Stomach (tissue), 9 donors: Measurements from ENCODE around the gene CIT. TPM values are rescaled to one million over a fixed set of nuclear protein-coding genes. Genes with fewer than 3 reads are reported as not detected.

Source experiments
- DNase-seq, 2 donors: peaks; one replicate each; pipeline versions ENCODE4 v3.0.0 to v3.0.0-alpha.2; 2013 to 2019
- H3K27ac ChIP-seq, 5 donors: fragments of 200-600 bp in 4 of 5; sonication (generic) in 4 of 5; one replicate each; pipeline ENCODE4 v1.5.1; 2013 to 2019; ENCODE audit warnings: mild to moderate bottlenecking in 1 of 5, moderate library complexity in 1 of 5
- H3K27me3 ChIP-seq, 3 donors: fragments of 200-600 bp; sonication (generic); one replicate each; pipeline ENCODE4 v1.5.1; 2017 to 2019; ENCODE audit warnings: mixed run types in 1 of 3
- H3K36me3 ChIP-seq, 4 donors: fragments of 200-600 bp; sonication (generic); 1 replicate in 3 of 4; 2 replicates in 1 of 4; pipeline ENCODE4 v1.5.1; 2016 to 2019
- H3K4me1 ChIP-seq, 4 donors: fragments of 200-600 bp; sonication (generic); one replicate each; pipeline ENCODE4 v1.5.1; 2016 to 2019
- H3K4me3 ChIP-seq, 4 donors: fragments of 200-600 bp; sonication (generic) in 3 of 4; one replicate each; pipeline ENCODE4 v1.5.1; 2016 to 2019; ENCODE audit warnings: mild to moderate bottlenecking in 1 of 4
- H3K9me3 ChIP-seq, 4 donors: fragments of 200-600 bp; sonication (generic); one replicate each; pipeline ENCODE4 v1.5.1; 2016 to 2019
- EP300 ChIP-seq: sonication (generic); formaldehyde crosslinking; IDR thresholded peaks from one replicate; pipeline ENCODE4 v1.6.1; 2017; ENCODE audit warnings: antibody characterized with exemption
- POLR2A ChIP-seq, 4 donors: fragments of 450-650 bp; IDR thresholded peaks; one replicate each; pipeline ENCODE4 v1.6.1; 2016; ENCODE audit warnings: antibody characterized with exemption in 4 of 4, control low read depth in 2 of 4, mild to moderate bottlenecking in 1 of 4, moderate library complexity in 1 of 4
- POLR2AphosphoS5 ChIP-seq, 3 donors: sonication (generic); formaldehyde crosslinking; IDR thresholded peaks; one replicate each; pipeline ENCODE4 v1.6.1; 2016; ENCODE audit warnings: antibody characterized with exemption in 3 of 3
- WGBS, 5 donors: extraction: QIAGEN DNeasy Blood & Tissue Kit in 3 of 5; methylation state at CpG; one replicate each; pipeline versions ENCODE4 v1.1.5 to v1.1.7; 2013 to 2018; 5-methylcytosine and 5-hydroxymethylcytosine counted together
- intact Hi-C: fragments of 100-400 bp; cut with DNase I; formaldehyde crosslinking; loops from one replicate; pipeline ENCODE4 v1.15.1; 2023; ENCODE audit warnings: low total_unique reads
- polyA plus RNA-seq, 3 donors: library from polyadenylated mRNA; stranded (reverse); fragments of 200-250 nt; gene quantifications; one replicate each; pipeline ENCODE4 v1.2.3, GENCODE V29; 2013
- total RNA-seq, 5 donors: library from RNA; depleted of rRNA; stranded (reverse); fragments of >200 nt; gene quantifications; one replicate each; pipeline versions ENCODE4 v1.1.0 to v1.2.3, GENCODE V29; 2014 to 2016
- TF ChIP-seq, protein P1 (sequence below), 7 experiments: fragments of 450-650 bp in 4 of 7; fragments of 200-600 bp in 3 of 7; sonication (generic) in 3 of 7; IDR thresholded peaks; one replicate each; pipeline ENCODE4 v1.5.1; 2016 to 2019; ENCODE audit warnings: antibody characterized with exemption in 7 of 7, control low read depth in 2 of 7, mild to moderate bottlenecking in 1 of 7
- donor health status: healthy with polysubstance abuse.
- donor health status: Bipolar disorder and iron deficiency.
- donor health status: healthy.

Gene CIT
- total and polyA plus RNA-seq, 8 donors: 2.8 to 164 (median 21.0) TPM

DNA sequence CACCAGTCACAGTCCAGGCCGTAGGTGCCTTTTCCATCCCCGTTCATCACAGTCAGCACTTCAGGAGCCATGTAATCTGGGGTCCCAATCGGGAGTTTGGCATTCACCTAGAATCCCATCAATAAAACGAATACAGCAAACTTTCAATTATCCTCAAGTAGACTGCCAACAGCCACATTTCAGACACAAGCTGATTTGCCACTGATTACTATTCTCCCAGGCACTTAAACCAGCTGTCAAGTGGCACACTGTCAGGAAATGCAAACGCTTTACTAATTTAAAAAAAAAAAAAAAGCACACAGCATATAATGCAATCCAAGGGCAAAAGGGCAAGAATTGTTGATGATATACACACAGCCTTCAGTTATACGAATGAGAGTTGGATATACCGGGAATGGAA is 51.9 kb downstream of the CIT start:
- Histone ChIP-seq H3K36me3 (no peaks in the 10 kb centered on the region), H3K4me3 (no peak overlapping the region), H3K27me3 (no peaks in the 10 kb centered on the region), H3K4me1 (no peaks in the 10 kb centered on the region), H3K27ac (no peak overlapping the region), H3K9me3 (peaks cover 0 to 6% (median 0%) of the 10 kb centered on the region in 4 donors)
- intact Hi-C loops: no loop called here
- DNase-seq: no peak
- TF ChIP-seq EP300 (no peak), POLR2AphosphoS5 (IDR thresholded peaks at IDR 0.05) (no peak), POLR2A (IDR thresholded peaks at IDR 0.05) (no peak)
- TF ChIP-seq, protein P1, sequence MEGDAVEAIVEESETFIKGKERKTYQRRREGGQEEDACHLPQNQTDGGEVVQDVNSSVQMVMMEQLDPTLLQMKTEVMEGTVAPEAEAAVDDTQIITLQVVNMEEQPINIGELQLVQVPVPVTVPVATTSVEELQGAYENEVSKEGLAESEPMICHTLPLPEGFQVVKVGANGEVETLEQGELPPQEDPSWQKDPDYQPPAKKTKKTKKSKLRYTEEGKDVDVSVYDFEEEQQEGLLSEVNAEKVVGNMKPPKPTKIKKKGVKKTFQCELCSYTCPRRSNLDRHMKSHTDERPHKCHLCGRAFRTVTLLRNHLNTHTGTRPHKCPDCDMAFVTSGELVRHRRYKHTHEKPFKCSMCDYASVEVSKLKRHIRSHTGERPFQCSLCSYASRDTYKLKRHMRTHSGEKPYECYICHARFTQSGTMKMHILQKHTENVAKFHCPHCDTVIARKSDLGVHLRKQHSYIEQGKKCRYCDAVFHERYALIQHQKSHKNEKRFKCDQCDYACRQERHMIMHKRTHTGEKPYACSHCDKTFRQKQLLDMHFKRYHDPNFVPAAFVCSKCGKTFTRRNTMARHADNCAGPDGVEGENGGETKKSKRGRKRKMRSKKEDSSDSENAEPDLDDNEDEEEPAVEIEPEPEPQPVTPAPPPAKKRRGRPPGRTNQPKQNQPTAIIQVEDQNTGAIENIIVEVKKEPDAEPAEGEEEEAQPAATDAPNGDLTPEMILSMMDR (IDR thresholded peaks at IDR 0.05): no peak
- WGBS, 5 donors: 94 to 97% (median 95%) methylated on average over 7 of the region's 7 CpGs

DNA sequence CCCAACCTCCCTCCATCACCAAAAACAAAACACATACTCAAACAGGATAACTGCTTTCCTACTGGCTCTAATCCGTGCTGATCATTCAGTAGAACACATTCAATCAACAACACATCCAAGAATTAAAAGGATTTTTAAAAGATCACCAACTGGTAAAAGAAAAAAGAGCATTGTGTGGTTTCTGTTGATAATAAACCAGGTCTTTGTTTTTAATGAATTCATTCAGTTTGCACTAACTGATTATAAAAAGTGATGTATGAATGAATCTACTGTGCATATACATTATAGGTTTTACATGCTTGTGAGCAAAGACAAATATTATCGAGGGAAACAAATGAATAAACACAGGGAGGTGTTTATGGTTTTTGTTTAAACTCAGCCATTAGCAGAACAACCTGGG is 55.1 kb downstream of the CIT start:
- Histone ChIP-seq H3K27ac (no peak overlapping the region), H3K27me3 (no peaks in the 10 kb centered on the region), H3K4me1 (no peaks in the 10 kb centered on the region), H3K36me3 (no peaks in the 10 kb centered on the region), H3K9me3 (no peaks in the 10 kb centered on the region), H3K4me3 (no peak overlapping the region)
- 23 to 42% (median 34%) methylated on average over 2 of the region's 2 CpGs for WGBS, 5 donors
- no peak for DNase-seq
- TF ChIP-seq, protein P1 (IDR thresholded peaks at IDR 0.05): no peak
- TF ChIP-seq POLR2AphosphoS5 (IDR thresholded peaks at IDR 0.05) (no peak), POLR2A (IDR thresholded peaks at IDR 0.05) (no peak), EP300 (no peak)
- intact Hi-C loops: no loop called here

DNA sequence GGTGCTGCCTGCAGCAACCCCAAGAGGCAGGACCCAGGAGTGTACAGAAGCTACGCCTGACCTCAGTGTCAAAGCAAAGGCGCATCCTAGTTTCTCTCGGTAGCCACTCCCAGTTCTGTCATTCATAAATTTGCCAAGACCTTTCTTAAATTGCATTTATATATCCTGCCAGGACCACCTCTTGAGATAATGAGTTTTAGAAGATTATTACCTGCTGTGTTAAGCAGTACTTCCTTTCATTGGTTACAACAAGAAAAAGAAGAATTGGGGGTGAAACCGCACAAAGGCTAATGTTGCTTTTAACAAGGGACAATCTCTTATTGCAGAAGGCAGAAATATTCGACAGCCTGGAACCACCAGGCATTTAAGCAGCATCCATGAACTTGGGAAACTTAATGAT is 57.8 kb downstream of the CIT start:
- no peaks in the 10 kb centered on the region for H3K27me3 ChIP-seq
- TF ChIP-seq, protein P1 (IDR thresholded peaks at IDR 0.05): no peak
- TF ChIP-seq EP300: no peak
- intact Hi-C loops: no loop called here
- no peaks in the 10 kb centered on the region for H3K4me1 ChIP-seq
- H3K36me3 ChIP-seq: no peaks in the 10 kb centered on the region
- no peaks in the 10 kb centered on the region for H3K9me3 ChIP-seq
- WGBS, 5 donors: 94 to 97% (median 96%) methylated on average over 5 of the region's 5 CpGs
- no peak overlapping the region for H3K4me3 ChIP-seq
- no peak overlapping the region for H3K27ac ChIP-seq
- DNase-seq: no peak

DNA sequence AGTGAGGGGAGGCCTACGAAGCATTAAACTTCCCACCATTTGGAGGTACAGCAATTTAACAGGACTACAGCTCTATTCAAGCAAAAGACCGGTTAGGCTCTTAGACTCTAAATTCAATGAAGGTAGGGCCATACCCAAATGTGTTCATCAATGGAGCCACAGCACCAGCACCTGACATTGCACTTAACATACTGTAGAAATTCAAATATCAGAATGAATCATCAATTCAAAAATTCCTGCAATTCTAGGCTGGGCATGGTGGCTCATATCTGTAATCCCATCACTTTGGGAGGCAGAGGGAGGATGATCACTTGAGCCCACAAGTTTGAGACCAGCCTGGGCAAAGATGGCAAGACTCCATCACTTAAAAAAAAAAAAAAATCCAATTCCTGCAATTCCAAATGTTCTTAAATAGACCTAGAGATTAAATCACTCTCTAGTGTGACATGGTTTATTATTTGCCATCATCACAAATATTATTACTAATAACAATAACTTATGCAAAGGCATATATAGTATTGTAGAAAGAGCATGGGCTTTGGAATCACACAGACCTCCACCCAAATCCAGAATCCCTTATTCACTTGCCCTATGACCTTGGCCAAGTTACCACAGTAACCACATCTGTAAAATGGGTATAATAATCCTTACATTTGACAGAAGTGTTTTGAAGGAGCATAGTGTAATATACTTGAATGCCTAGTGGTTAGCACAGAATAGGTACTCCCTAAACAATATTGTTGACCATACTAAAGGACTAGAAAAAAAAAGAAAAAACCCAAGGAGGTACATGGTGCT is 59.4 kb downstream of the CIT start:
- 87 to 99% (median 96%) methylated on average over 2 of the region's 2 CpGs for WGBS, 5 donors
- H3K27ac ChIP-seq: no peak overlapping the region

More for the DNA sequence above, 59.4 kb downstream of the CIT start:
- DNase-seq: no peak
- TF ChIP-seq POLR2AphosphoS5 (IDR thresholded peaks at IDR 0.05) (no peak), EP300 (no peak), POLR2A (IDR thresholded peaks at IDR 0.05) (no peak)
- TF ChIP-seq, protein P1 (IDR thresholded peaks at IDR 0.05): no peak
- Histone ChIP-seq H3K9me3 (no peaks in the 10 kb centered on the region), H3K4me1 (no peaks in the 10 kb centered on the region), H3K36me3 (no peaks in the 10 kb centered on the region), H3K27me3 (no peaks in the 10 kb centered on the region), H3K4me3 (no peak overlapping the region)
- intact Hi-C loops: no loop called here
